ENCODE data around the gene JAZF1.
"Not testable (repeated sequence)": the region's sequence is repeated elsewhere in the genome, so short reads cannot be mapped to it uniquely, and the experiment has no call there.

The JAZF1 gene

DNA sequence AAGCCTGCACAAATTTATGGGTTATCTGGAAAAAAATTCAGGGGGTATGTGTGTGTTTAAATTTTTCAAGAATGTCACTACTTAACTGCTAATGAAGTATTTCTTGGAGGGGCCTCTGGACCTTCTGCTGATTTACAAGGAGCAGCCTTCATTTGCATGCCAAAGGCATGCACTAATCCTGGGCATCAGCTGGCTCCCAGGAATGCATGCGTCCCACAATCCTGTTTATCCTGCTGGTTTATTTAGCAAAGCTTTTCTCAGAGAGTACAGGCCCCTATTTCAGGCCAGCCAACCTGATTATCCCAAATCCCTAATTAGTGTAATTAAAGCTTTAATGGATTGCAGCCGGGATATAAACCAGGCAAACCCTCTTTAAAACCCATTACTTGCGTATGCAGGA lies 270.3 kb downstream of the JAZF1 start:
- DNase-seq (ENCODE audit: low spot score) = peak; percentile 74

DNA sequence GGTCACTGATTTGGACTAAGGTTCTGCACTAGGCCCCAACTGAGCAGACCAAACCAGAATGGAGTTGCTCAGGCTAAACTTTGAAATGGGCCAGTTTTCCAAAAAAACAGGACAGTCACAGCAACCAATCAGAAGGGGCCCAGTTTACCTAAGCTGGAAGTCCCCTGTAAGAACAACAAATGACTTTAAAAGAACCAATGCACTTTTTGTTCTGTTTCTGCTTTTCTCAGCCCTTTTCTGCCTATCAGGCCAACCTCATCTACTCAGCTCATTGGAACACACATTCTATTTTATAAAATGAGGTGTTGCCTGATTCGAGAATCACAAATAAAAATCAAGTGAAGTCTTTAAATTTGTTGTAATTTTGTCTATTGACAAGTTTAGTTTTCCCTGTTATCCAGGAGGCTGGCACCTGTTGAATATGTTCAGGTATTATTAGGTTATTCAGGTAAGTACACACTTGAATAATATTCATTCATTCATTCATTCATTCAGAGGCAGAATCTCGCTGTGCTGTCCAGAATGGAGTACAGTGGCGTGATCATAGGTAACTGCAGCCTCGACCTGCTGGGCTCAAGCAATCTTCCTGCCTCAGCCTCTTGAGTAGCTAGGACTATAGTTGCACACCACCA lies 271.9 kb downstream of the JAZF1 start:
- no peak for DNase-seq (ENCODE audit: low spot score)

DNA sequence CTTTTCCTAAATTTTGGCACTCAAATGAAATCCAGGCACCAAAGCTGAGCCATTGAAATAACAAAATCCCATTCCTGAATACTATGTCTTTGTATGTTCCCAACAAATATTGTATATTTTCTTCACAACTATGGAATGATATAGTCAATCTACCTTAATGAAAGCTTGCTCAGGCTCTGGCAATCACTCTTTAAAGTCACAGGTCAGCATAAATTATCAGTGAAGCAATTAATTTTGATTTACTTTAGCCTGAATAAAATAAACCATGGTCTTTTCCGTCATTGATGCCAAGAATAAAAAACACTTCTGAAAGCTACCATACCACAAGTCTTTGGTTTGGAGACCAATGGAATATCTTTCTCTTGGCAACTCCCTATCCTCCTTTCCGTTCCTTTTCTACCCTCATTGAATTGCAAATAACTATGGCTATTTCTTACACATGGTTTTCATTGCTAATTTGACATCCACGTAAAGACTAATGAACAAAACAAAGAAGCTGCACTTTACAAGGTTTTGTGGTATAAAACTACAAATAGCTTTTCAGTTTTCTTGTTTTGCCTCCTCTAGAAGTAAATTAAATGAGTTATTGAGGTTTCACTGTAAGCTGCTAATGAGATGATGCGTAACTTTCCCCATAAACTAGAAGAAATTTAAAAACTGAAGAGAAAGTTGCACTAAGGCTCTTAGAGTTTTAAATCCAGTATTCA lies 274.1 kb downstream of the JAZF1 start:
- DNase-seq (ENCODE audit: low spot score) = no peak

DNA sequence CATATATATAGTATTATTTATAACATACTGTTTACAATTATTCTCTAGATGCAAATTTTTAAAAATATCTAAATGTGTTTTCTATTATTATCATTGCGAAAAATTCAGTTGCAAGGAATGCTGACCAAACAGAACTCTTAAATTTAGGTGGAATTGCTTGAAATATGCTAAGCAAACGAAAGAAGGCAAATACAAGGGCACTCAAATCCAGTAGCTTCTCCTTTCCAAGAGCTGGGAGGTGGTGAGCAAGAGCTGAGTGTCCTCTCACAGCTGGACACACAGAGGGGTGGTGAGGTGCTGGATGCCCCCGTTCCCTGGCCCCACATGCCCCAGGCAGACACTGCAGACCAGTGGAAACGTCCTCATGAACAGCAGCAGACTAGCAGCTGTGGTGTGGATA lies 274.6 kb downstream of the JAZF1 start:
- no peak for DNase-seq (ENCODE audit: low spot score)

DNA sequence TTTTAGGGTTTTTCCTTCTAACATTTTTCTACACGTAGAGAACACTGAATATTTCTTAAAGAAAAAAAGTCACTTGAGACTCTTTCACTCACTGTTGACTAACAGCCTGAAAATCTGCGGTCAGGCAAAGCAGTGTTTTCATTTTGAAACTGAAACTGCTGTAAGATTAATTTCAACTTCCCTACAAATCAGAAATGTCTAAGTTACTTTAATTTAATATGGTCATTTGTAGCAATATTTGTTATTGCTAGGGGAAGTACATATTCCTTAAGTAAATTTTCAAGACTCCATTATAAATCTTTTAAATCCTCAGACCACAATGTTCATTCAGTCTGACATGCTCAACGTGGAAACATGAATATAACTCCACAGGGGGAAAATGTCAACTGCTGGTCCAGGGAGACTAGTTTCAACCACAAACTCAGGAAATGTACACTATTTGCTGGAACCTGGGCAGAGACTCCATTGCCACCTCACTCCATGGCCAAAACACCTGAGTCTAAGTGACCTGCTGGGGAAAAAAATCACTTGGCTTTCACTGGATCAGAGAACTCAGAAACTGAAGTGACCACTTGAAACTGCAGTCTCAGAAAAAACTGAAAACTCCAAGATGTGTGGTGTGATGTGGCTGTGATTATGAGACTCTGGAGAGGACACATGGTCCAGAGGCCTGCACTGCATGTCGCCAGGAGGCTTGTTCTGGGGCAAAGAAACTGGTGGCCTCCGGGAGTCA lies 279.4 kb downstream of the JAZF1 start:
- no peak for DNase-seq (ENCODE audit: low spot score)

DNA sequence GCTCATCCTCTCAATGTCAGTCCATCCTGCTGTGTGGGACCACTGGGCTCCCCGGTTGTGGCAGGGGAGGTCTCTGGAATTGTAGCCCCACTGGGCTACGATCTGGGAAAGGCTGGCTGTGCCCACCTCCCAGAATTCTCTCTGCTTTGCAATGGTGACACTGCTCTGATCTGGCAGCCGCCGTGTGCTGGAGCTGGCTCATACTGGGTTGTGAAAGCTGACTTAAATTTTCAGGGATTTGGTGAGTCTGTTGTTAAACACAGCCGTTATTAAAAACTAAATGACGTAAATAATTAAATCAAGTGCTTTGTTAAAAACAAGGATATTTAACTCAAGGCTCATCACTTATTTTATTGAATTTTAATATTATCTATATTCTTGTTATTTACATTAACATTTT lies 280.6 kb downstream of the JAZF1 start:
- no peak for DNase-seq (ENCODE audit: low spot score)

DNA sequence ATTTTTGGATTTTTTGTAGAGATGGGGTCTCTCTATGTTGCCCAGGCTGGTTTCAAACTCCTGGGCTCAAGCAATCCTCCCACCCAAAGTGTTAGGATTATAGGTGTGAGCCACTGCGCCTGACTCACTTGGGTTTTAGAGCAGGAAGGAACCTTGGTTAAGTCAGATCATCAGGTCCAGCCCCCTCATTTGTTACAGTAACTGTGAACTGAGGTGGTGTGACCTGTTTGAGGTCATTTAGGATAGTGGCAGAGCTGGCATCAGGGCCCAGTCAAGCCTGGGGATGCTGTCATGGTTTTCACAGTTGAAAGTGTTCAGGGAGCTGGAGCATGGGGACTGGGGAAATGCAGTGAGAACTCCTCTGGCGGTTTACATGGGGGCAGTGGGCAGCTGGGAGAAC lies 281.0 kb downstream of the JAZF1 start:
- DNase-seq (ENCODE audit: low spot score) = no peak

DNA sequence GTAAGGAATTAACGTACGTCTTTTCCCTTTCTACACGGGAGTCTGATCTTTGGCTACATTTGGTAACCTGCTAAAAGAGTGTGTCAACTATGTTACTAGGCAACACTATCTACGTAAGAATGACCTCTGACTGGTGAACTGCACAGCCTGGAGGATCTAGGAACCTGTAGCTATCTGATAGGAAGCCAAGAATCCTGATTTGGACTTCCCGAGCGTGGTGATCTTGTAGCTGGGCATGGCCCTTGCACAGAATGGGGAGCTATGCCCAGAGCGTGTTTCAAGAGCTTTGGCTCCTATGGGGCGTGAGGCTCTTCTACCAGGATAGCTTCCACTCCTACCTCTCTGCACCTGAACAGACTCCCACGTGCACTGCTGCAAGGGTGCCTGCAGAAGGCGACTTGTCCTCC lies 283.2 kb downstream of the JAZF1 start:
- DNase-seq (ENCODE audit: low spot score) = no peak

DNA sequence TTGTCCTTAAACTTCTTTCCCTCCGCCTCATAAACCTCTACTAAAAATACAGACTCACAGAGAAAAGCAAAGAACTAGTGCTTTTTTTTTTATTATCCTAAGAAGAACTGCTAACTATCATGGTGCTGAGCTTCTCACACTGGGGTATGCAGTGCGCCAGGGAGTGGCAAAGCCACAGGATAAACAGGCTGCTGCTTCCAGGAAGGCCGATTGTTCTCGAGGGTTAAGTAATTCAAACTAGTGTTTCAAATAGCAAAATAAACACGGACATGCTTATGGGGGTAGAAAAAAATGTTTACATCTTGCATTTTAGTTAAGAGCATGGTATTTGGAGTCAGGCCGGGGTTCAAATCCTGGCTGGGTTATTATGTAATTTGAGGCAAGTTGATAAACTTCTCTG lies 283.6 kb downstream of the JAZF1 start:
- DNase-seq (ENCODE audit: low spot score) = no peak

DNA sequence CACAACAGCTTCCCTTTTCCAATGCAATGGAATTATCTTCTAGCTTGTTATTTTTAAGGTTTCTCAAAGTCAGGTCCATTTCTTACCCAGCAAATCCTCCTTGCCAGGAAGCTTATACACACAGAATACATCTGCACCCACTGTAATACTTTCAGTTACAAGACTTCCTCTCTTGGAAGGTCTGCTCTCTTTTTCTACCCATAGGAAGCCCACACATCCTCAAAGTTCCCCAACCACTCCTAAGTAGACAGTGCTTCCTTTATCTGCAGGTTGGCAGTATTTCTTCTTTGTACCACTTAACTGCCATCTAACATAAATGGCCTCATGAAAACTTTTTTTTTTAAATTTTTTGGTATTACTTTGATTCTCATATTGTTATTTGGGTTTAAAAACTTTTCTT lies 285.0 kb downstream of the JAZF1 start:
- DNase-seq (ENCODE audit: low spot score) = no peak

DNA sequence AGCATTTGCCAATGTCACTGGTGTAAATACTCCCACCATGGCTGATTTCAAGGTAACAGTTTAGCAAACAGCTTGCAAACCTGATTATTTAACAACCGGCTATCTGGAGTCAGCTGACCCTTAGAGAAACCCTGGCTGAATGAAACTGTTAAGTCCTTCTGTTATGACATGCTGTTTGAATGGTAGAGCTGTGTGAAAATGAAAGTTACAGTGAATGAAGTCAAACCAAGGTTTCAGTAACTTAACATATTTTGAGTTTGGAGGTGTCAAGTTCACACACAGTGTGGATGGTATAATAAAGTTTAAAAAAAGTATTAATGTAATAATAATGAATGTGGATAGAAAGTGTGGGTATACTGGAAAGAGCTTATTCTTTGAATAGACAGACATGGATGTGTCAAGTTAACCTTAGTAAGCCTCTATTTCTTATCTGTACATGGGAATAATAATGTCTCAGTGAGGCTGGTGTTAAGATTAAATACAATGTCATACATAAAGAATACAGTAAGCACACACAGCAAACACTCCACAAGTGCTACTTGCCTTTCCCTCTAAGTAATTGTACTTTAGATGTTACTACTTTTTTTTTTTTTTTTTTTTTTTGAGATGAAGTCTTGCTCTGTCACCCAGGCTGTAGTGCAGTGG lies 290.3 kb downstream of the JAZF1 start:
- DNase-seq (ENCODE audit: low spot score) = no peak

DNA sequence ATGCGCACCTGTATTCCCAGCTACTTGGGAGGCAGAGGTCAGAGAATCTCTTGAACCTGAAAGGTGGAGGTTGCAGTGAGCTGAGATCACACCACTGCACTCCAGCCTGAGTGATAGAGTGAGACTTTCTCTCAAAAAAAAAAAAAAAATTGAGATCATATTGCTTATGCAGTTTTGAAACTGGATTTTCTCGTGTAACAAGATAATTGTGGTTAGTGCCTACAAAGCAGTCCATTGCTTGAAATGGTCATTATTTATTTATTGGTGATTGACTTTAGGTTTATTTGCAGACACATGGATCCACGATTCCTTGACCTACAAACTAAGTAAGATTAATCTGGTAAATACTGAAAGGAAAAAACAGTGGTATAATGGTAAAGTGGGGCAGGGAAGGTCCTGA lies 290.8 kb downstream of the JAZF1 start:
- DNase-seq (ENCODE audit: low spot score) = no peak

DNA sequence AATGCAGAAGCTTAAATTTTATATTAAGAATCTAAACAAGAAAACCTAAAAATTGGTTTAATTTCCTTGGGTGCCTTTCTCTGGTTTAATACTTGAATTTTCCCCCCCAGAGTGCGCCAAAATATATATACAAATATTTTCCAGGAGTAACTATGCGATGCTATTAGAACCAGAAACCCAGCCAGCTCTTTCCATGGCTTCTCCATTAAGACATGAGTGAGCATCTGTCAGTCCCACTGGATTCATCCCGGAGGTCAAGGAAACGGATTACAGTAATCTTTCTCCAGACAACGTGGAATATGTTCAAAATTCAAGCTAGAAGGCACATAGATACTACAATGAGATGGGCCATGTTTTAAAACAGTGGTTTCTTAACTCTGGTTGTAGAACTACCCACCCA lies 291.9 kb downstream of the JAZF1 start:
- no peak for DNase-seq (ENCODE audit: low spot score)

DNA sequence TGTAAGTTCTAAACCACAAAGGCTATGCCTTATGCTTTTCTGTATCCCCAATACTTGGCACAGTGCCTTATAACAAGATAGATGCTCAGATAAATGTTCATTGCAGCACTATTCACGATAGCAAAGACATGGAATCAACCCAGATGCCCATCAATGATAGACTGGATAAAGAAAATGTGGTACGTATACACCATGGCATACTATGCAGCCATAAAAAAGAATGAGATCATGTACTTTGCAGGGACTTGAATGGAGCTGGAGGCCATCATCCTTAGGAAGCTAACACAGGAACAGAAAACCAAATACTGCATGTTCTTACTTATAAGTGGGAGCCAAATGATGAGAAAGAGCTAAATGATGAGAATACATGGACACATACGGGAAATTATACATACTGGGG lies 293.9 kb downstream of the JAZF1 start:
- not testable (repeated sequence) for DNase-seq (ENCODE audit: low spot score)

DNA sequence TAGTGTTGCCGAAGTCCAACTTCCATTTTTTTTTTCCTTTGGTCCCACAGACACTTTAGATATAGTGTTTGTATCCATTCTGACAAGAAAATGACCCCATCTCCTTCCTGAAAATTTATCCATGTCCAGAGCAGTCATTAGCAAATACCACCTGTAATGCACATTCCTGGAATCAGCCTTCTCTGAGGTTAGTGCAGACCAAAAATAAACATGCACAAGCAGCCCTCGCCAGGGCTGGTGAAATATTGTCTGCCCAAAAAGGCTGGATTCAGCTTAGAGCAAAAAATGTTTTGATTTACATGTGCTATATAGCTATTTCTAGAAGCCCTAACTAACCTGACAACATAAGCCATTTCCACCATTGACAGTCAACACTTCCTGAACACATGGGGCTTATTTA lies 294.9 kb downstream of the JAZF1 start:
- DNase-seq (ENCODE audit: low spot score) = no peak

DNA sequence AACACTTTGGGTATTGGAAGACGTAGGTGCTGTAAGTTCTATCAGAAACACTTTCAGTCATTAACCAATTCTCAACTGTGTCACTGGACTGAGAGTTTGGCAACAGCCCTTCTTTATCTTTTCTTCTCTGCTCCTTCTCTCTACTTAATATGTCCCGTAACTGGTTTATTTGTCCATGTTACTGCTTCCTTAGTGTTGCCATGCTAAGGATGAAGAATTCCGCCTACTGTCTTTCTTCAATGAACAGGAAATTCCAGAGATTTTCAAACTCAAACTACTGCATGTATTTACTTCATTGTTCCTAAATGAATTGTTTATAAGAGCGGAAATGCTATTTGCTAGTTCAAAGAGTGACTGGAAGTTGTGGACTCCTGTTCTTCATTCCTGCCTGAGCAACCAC lies 296.9 kb downstream of the JAZF1 start:
- DNase-seq (ENCODE audit: low spot score) = no peak

DNA sequence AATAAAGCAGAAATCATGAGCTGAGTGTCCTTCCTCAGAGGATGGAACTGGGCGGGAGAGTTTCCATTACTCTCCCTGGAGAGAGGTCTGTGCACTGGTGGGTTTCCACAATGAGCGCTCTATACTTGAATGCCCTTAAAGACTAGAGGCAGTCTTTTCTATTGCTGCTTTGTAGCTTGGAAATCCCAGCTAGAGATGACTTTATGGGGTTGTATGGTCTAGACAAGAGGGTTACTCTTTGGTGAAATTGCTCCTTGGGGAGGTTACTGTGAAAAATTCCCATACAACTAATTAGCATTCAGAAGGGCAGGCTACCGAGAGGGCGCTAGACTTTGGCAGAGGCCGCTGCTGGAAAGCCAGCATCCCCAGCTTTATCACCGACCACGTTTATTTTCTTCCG lies 303.8 kb downstream of the JAZF1 start:
- DNase-seq (ENCODE audit: low spot score) = no peak

DNA sequence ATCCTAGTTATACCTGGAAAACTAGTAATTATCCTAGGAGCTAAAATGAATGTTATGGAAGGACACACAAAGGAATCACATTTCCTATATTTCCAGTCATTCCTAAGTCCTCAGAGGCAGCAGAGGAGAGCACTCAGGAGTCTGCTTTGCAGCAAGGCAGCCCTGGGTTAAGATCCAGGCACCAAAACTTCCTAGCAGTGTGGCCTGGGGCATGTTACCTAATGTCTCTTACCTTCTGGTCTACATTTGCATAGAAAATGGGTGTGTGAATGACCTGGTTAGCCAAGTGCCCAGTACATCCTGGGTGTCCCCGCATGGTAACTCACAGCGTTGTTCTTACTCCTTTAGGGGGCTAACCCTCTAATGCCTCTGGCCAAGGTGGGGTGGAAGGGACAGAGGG lies 304.8 kb downstream of the JAZF1 start:
- no peak for DNase-seq (ENCODE audit: low spot score)

DNA sequence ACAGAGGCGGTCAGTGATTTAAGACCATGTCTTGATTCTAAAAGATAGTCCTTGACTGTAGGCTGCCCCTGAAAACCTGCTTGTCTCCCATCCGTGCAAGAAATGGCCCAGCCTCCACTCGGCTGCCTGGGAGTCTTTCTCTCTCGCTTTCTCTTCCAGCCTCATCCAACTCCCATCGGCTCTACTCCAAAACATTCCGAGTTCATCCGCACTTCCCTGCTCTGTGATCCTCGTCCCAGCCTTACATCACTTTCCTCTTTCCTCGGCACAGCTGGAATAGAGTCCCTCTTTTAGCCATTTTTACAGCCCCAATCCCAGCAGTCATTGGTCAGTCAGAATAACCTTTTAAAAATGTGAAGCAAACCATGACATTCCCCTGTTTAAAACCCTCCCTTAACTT lies 305.5 kb downstream of the JAZF1 start:
- DNase-seq (ENCODE audit: low spot score) = no peak

DNA sequence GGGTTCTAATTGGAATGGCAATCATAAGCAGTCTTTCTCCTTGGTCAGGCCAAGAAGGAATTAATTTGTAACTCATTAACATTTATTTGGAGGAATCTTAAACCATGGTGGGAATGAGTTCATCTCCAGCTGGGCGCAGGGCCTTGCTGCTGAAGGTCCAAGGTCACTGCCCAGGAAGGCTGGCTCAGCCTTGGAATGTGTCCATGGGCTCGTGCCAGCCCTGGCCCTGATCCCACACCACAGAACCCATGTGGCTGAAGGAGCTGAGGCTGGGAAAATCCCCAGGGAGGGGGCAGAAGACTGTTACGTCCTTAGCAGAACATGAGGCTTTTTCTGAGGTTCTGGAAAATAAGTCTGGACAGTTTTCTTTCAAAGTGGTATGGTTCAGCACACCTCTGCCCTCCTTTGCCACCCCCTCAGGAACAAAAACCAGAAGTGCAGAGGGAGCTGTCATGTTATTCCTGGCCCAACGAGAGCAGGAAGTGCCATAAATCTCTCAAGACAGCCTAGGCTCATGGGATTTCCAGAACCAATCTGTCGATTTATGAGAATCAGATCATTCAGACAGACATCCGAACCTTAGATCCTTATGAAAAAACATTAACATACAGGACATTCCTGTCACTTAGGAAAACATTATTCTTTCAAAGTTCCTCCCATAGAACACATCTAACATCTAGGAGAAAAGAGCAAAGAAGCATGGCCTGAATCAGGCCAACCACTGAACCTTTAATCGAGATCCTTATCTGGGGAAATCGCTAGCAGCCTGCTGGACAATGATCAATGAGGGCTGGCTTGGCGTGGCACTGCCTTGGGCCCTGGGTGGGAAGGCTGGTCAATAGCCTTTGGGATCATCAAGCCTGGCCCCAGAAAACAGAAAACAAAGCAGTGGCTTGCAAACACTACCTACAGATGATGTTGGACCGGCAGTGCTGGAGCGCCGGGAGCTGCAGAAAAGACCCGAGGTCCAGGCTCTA lies 306.3 kb downstream of the JAZF1 start:
- peak; percentile 34 for DNase-seq (ENCODE audit: low spot score)

DNA sequence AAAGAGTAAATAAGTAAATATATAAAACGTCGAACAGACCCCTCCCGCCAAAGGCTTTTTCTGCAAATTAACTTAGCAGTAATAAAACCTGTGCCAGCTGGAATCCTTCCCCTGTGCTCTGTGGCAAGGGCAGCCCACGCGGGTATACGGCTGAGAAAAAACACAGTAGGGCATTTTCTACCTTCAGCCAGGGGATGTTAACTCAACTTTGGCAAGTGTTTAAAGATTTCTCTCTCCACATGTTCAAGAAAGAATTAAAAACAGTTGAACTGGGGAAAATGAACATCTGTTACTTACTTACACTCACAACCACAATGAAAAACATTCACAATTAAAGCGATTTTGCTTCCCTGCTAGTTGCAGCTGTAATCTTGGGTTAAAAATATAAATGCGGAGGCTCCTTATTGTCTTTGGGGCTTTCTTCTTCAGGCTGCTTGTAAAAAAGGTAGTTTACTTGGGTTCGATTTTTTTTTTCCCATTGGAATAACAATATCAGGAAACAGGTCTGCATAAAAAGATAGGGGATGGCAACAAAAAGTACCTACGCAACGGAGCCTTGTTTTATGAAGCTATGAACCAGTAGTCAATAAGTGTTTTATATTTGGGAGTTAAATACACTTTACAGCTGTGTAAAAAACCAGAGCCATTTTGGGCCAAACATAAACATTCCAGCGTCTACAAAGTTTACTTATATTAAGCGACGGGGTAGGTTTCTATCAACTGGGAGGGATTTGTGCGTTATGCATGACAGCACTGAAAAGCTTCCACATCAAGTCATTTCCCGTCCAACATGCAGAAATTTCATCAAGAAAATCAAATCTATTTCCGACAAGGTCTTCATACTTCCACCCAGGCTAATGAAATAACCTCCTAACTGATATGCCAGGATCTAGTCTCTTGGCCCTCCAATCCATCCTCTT lies 308.0 kb downstream of the JAZF1 start:
- no peak for DNase-seq (ENCODE audit: low spot score)

Measured in iPS-NIHi11 (cell line).